ENCODE measurements around the gene LEF1. TPM values are rescaled to one million over a fixed set of nuclear protein-coding genes. Genes with fewer than 3 reads are reported as not detected.
A peak's percentile ranks its signal among the peaks of the same experiment; 100 is the strongest.

LEF1 gene
- total and polyA plus RNA-seq, 2 of the 8 experiments (the other 6 are each of a cell fraction or from before 2014, with no cell fraction given) = 2.6 to 5.2 TPM

DNA sequence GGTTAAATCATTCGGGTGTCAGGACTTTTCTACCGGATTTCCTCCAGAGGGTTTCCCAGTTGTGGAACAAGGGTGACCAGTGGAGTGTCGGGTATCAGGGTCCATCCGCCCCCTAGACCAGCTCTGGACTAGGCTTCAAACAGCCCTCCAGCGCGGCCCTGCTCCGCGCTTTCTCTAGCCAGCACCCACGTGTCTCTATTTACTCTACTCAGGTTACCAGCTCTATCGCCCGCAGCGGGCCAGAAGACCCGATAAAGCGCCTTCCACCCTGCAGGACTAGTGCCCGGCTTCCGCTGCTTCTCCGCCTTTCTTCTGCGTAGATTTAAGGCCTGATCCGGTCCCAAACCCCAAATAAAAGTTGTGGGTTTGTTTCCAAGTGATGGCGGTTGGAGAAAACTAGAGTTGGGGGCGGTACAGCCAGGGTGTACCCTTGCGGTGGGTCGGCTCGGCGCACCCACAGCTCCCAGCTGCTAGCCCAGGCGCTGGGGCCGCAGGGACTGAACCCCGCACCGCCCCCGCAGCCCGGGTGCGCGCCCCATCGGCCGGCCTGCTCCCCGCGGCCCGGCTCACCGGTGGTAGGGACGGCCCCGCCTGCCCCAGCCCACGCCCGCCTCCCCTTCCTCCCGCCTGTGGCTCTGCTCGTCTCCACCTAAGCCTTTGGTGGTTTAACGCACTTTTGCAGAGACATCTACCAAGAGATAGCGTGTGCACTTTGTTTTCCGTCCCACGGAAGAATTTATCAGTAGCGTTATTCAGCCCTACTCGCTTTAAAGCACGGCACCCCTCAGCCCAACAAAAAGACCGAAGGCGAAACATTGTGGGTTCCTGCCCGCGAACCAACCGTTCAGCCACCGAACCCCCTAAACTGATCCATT lies 2.1 kb downstream of the LEF1 start (continued):
- TF ChIP-seq KDM4A (IDR thresholded peaks at IDR 0.05; ENCODE audit: low read depth, low read length, severe bottlenecking) (peak; percentile 57), TAF7 (optimal IDR thresholded peaks at IDR 0.05; ENCODE audit: borderline replicate concordance, low read depth, low read length) (no peak), RAD21 (IDR thresholded peaks at IDR 0.05 in 1 of 2, conservative IDR thresholded peaks at IDR 0.05 in 1 of 2; ENCODE audit: low read depth in 2 of 2, low read length in 2 of 2) (peak in 1 of 2 experiments; percentile 16; a peak in 2 of 4 replicates), HDAC6 (IDR thresholded peaks at IDR 0.05; ENCODE audit: low read depth, low read length) (no peak)
- TF ChIP-seq, protein P1, sequence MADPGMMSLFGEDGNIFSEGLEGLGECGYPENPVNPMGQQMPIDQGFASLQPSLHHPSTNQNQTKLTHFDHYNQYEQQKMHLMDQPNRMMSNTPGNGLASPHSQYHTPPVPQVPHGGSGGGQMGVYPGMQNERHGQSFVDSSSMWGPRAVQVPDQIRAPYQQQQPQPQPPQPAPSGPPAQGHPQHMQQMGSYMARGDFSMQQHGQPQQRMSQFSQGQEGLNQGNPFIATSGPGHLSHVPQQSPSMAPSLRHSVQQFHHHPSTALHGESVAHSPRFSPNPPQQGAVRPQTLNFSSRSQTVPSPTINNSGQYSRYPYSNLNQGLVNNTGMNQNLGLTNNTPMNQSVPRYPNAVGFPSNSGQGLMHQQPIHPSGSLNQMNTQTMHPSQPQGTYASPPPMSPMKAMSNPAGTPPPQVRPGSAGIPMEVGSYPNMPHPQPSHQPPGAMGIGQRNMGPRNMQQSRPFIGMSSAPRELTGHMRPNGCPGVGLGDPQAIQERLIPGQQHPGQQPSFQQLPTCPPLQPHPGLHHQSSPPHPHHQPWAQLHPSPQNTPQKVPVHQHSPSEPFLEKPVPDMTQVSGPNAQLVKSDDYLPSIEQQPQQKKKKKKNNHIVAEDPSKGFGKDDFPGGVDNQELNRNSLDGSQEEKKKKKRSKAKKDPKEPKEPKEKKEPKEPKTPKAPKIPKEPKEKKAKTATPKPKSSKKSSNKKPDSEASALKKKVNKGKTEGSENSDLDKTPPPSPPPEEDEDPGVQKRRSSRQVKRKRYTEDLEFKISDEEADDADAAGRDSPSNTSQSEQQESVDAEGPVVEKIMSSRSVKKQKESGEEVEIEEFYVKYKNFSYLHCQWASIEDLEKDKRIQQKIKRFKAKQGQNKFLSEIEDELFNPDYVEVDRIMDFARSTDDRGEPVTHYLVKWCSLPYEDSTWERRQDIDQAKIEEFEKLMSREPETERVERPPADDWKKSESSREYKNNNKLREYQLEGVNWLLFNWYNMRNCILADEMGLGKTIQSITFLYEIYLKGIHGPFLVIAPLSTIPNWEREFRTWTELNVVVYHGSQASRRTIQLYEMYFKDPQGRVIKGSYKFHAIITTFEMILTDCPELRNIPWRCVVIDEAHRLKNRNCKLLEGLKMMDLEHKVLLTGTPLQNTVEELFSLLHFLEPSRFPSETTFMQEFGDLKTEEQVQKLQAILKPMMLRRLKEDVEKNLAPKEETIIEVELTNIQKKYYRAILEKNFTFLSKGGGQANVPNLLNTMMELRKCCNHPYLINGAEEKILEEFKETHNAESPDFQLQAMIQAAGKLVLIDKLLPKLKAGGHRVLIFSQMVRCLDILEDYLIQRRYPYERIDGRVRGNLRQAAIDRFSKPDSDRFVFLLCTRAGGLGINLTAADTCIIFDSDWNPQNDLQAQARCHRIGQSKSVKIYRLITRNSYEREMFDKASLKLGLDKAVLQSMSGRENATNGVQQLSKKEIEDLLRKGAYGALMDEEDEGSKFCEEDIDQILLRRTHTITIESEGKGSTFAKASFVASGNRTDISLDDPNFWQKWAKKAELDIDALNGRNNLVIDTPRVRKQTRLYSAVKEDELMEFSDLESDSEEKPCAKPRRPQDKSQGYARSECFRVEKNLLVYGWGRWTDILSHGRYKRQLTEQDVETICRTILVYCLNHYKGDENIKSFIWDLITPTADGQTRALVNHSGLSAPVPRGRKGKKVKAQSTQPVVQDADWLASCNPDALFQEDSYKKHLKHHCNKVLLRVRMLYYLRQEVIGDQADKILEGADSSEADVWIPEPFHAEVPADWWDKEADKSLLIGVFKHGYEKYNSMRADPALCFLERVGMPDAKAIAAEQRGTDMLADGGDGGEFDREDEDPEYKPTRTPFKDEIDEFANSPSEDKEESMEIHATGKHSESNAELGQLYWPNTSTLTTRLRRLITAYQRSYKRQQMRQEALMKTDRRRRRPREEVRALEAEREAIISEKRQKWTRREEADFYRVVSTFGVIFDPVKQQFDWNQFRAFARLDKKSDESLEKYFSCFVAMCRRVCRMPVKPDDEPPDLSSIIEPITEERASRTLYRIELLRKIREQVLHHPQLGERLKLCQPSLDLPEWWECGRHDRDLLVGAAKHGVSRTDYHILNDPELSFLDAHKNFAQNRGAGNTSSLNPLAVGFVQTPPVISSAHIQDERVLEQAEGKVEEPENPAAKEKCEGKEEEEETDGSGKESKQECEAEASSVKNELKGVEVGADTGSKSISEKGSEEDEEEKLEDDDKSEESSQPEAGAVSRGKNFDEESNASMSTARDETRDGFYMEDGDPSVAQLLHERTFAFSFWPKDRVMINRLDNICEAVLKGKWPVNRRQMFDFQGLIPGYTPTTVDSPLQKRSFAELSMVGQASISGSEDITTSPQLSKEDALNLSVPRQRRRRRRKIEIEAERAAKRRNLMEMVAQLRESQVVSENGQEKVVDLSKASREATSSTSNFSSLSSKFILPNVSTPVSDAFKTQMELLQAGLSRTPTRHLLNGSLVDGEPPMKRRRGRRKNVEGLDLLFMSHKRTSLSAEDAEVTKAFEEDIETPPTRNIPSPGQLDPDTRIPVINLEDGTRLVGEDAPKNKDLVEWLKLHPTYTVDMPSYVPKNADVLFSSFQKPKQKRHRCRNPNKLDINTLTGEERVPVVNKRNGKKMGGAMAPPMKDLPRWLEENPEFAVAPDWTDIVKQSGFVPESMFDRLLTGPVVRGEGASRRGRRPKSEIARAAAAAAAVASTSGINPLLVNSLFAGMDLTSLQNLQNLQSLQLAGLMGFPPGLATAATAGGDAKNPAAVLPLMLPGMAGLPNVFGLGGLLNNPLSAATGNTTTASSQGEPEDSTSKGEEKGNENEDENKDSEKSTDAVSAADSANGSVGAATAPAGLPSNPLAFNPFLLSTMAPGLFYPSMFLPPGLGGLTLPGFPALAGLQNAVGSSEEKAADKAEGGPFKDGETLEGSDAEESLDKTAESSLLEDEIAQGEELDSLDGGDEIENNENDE (IDR thresholded peaks at IDR 0.05; ENCODE audit: insufficient replicate concordance, low read length) = no peak
- TF ChIP-seq, protein P2, sequence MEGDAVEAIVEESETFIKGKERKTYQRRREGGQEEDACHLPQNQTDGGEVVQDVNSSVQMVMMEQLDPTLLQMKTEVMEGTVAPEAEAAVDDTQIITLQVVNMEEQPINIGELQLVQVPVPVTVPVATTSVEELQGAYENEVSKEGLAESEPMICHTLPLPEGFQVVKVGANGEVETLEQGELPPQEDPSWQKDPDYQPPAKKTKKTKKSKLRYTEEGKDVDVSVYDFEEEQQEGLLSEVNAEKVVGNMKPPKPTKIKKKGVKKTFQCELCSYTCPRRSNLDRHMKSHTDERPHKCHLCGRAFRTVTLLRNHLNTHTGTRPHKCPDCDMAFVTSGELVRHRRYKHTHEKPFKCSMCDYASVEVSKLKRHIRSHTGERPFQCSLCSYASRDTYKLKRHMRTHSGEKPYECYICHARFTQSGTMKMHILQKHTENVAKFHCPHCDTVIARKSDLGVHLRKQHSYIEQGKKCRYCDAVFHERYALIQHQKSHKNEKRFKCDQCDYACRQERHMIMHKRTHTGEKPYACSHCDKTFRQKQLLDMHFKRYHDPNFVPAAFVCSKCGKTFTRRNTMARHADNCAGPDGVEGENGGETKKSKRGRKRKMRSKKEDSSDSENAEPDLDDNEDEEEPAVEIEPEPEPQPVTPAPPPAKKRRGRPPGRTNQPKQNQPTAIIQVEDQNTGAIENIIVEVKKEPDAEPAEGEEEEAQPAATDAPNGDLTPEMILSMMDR (IDR thresholded peaks at IDR 0.05; ENCODE audit: control extremely low read depth in 1 of 3, insufficient read depth in 1 of 3, low read depth in 1 of 3, low read length in 3 of 3) = peak in 1 of 3 experiments; percentile 11; a peak in 1 of 4 replicates

All from H1 (cell line).